K562 (cell line): ENCODE results near the gene SPINT2. TPM values are rescaled to one million over a fixed set of nuclear protein-coding genes. Genes with fewer than 3 reads are reported as not detected.

Experiments used
- ARID4B ChIP-seq: sonication (generic); formaldehyde crosslinking; IDR thresholded peaks from 2 replicates; pipeline ENCODE4 v1.8.0; 2022; ENCODE audit warnings: mild to moderate bottlenecking, missing genetic modification reagents
- MYNN ChIP-seq, 2 experiments: sonication (generic); formaldehyde crosslinking in 1 of 2; IDR thresholded peaks; 2 replicates each; pipeline versions ENCODE4 v1.5.0 to v1.6.1; 2016 to 2020; ENCODE audit warnings: antibody characterized with exemption in 1 of 2, missing genetic modification reagents in 1 of 2
- NR2F6 ChIP-seq: fragments of 450-650 bp; formaldehyde crosslinking; IDR thresholded peaks from 2 replicates; pipeline ENCODE4 v1.4.0; 2020; ENCODE audit warnings: mild to moderate bottlenecking
- POLR2G ChIP-seq: fragments of 200-400 bp; formaldehyde crosslinking; IDR thresholded peaks from 2 replicates; pipeline ENCODE4 v1.6.1; 2017; ENCODE audit warnings: low read depth, mild to moderate bottlenecking, antibody characterized with exemption, low read length, moderate library complexity
- RBM22 ChIP-seq: fragments of 200-400 bp; formaldehyde crosslinking; IDR thresholded peaks from 2 replicates; pipeline ENCODE4 v1.6.1; 2018; ENCODE audit warnings: low read length, low read depth; ENCODE audit not compliant: poor library complexity, severe bottlenecking
- SREBF2 ChIP-seq: sonication (generic); formaldehyde crosslinking; IDR thresholded peaks from 2 replicates; pipeline ENCODE4 v1.4.0; 2020; ENCODE audit warnings: mild to moderate bottlenecking, missing genetic modification reagents
- ZNF263 ChIP-seq: sonication (generic); formaldehyde crosslinking; IDR thresholded peaks from 2 replicates; pipeline ENCODE4 v1.8.0; 2022; ENCODE audit warnings: mild to moderate bottlenecking, missing genetic modification reagents, borderline replicate concordance
- ZNF354B ChIP-seq: fragments of 250-450 bp; sonication (Bioruptor Pico); IDR thresholded peaks from 2 replicates; pipeline ENCODE4 v1.4.0; 2020
- polyA plus RNA-seq, 8 experiments: library from polyadenylated mRNA; depleted of rRNA in 4 of 8; stranded (reverse) in 5 of 8; unstranded in 3 of 8; fragments of >200 nt; fragmentation: Nextera tagmentation in 2 of 8; fragmentation: Illumina TruSeq in 1 of 8; extraction: Ambion mirVana in 2 of 8; extraction: Trizol in 1 of 8; gene quantifications; 2 replicates each; pipeline versions ENCODE4 v1.2.1 to v1.2.3, GENCODE V29; 2011 to 2014; ENCODE audit warnings: inconsistent platforms in 1 of 8, missing spikeins in 1 of 8
- total RNA-seq, 7 experiments: library from RNA; depleted of rRNA in 6 of 7; stranded (reverse); fragments of >200 nt in 6 of 7; fragmentation: Illumina TruSeq in 2 of 7; extraction: Trizol in 2 of 7; gene quantifications; 2 replicates each; pipeline versions ENCODE4 v1.2.1 to v1.2.3, GENCODE V29; 2011 to 2021; ENCODE audit warnings: low replicate concordance in 1 of 7
- TF ChIP-seq, protein P1 (sequence below), 2 experiments: fragments of 450-650 bp; IDR thresholded peaks; 2 replicates each; pipeline ENCODE4 v1.6.1; 2016; ENCODE audit warnings: mild to moderate bottlenecking in 2 of 2, borderline replicate concordance in 1 of 2, low read depth in 1 of 2, moderate library complexity in 1 of 2
- TF ChIP-seq, protein P2 (sequence below): sonication (generic); formaldehyde crosslinking; IDR thresholded peaks from 2 replicates; pipeline ENCODE4 v1.8.1; 2023; ENCODE audit warnings: mild to moderate bottlenecking, missing genetic modification reagents

SPINT2 gene
- total and polyA plus RNA-seq, 9 of the 15 experiments (the other 6 are each of a cell fraction or from before 2014, with no cell fraction given), result 0.65 to 4.5 (median 3.4) TPM

GRCh38 chr19:38303517-38304351, 39.4 kb downstream of the SPINT2 start, which contains the start of gene C19orf33 (continued):
- TF ChIP-seq, protein P1, sequence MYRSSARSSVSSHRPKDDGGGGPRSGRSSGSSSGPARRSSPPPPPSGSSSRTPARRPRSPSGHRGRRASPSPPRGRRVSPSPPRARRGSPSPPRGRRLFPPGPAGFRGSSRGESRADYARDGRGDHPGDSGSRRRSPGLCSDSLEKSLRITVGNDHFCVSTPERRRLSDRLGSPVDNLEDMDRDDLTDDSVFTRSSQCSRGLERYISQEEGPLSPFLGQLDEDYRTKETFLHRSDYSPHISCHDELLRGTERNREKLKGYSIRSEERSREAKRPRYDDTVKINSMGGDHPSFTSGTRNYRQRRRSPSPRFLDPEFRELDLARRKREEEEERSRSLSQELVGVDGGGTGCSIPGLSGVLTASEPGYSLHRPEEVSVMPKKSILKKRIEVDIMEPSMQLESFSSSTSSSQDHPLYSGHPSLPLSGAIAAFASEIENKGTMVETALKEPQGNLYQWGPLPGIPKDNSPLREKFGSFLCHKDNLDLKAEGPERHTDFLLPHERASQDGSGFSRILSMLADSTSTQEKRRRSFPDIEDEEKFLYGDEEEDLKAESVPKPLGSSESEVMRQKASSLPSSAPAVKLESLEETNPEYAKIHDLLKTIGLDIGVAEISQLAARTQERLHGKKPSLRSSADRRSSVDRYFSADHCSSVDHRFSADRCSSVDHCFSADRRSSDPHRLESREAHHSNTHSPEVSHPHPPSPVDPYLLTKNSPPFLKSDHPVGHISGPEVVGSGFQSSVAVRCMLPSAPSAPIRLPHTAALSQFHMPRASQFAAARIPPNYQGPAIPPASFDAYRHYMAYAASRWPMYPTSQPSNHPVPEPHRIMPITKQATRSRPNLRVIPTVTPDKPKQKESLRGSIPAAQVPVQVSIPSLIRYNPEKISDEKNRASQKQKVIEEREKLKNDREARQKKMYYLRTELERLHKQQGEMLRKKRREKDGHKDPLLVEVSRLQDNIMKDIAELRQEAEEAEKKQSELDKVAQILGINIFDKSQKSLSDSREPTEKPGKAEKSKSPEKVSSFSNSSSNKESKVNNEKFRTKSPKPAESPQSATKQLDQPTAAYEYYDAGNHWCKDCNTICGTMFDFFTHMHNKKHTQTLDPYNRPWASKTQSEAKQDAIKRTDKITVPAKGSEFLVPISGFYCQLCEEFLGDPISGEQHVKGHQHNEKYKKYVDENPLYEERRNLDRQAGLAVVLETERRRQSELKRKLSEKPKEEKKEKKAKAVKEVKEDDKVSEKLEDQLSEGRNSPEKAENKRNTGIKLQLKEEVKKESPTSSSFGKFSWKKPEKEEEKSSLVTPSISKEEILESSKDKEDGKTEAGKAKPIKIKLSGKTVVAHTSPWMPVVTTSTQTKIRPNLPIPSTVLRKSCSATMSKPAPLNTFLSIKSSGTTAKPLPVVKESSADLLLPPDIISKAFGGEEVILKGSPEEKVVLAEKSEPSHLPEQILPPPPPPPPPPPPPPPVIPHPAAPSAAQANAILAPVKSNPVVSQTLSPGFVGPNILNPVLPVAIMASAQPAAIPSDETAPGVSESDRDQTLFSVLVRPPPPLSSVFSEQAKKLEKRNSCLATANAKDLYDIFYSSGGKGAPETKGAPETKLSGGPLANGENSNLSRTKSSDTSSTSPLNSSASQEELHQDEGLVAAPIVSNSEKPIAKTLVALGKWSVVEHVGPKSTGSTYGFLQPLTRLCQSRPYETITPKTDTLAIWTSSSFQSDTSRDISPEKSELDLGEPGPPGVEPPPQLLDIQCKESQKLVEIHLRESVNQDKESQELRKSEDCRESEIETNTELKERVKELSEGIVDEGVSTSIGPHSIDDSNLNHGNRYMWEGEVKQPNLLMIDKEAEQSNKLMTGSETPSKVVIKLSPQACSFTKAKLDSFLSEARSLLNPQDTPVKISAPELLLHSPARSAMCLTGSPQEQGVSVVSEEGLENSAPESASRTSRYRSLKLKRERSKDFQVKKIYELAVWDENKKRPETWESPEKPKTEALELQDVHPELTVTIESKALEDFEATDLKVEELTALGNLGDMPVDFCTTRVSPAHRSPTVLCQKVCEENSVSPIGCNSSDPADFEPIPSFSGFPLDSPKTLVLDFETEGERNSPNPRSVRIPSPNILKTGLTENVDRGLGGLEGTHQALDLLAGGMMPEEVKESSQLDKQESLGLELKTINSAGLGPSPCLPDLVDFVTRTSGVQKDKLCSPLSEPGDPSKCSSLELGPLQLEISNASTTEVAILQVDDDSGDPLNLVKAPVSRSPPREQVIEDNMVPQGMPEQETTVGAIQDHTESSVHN (IDR thresholded peaks at IDR 0.05; ENCODE audit: borderline replicate concordance in 1 of 2, low read depth in 1 of 2), result no peak
- TF ChIP-seq MYNN (IDR thresholded peaks at IDR 0.05) (peak; percentile 11; the same call in 1 of the 2 replicates), MYNN (CRISPR knock-in tag; IDR thresholded peaks at IDR 0.05) (no peak), ZNF354B (CRISPR knock-in tag) (no peak), RBM22 (peak; percentile 73), SREBF2 (CRISPR knock-in tag) (no peak), ARID4B (0 out of 2 replicates have a peak, but pooled peaks have one; percentile 33), ZNF263 (CRISPR knock-in tag) (no peak), POLR2G (peak; percentile 85), NR2F6 (CRISPR knock-in tag) (no peak)
- TF ChIP-seq, protein P2, sequence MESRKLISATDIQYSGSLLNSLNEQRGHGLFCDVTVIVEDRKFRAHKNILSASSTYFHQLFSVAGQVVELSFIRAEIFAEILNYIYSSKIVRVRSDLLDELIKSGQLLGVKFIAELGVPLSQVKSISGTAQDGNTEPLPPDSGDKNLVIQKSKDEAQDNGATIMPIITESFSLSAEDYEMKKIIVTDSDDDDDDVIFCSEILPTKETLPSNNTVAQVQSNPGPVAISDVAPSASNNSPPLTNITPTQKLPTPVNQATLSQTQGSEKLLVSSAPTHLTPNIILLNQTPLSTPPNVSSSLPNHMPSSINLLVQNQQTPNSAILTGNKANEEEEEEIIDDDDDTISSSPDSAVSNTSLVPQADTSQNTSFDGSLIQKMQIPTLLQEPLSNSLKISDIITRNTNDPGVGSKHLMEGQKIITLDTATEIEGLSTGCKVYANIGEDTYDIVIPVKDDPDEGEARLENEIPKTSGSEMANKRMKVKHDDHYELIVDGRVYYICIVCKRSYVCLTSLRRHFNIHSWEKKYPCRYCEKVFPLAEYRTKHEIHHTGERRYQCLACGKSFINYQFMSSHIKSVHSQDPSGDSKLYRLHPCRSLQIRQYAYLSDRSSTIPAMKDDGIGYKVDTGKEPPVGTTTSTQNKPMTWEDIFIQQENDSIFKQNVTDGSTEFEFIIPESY, result peak; percentile 77; the same call in 1 of the 2 replicates
